IMR-90 (cell line): ENCODE data around the gene PGA4. TPM values are rescaled to one million over a fixed set of nuclear protein-coding genes. Genes with fewer than 3 reads are reported as not detected.

Source experiments
- ATAC-seq: fragments of 200-7000 bp; cut with Tn5 transposase; 2 replicates; pipeline ENCODE4 v1.9.1; 2020; ENCODE audit warnings: low read depth, mild to moderate bottlenecking, moderate library complexity
- BruUV-seq: library from RNA; stranded (reverse); fragments of 400-500 nt; replicated peaks from 2 replicates; lab custom pipeline; 2021; lab: Mats Ljungman, UMichigan
- CTCF ChIA-PET: fragments of 300-600 bp; formaldehyde crosslinking; extraction: SDS; loops from one replicate; lab custom pipeline; 2021; ENCODE audit warnings: antibody characterized with exemption; lab: Yijun Ruan, JAX
- POLR2A ChIA-PET: fragments of 300-600 bp; sonication (Branson Sonifier 250); formaldehyde crosslinking; loops from one replicate; lab custom pipeline; 2022; ENCODE audit warnings: antibody characterized with exemption; ENCODE audit not compliant: unreplicated experiment; lab: Charles Lee
- DNase-seq: peaks from one replicate; pipeline ENCODE4 v3.0.0; 2013
- H2AFZ ChIP-seq: replicated peaks from 2 replicates; pipeline ENCODE3; 2013; ENCODE audit warnings: low read length, mild to moderate bottlenecking; ENCODE audit not compliant: poor library complexity
- H2AK5ac ChIP-seq: 2 replicates; pipeline ENCODE4 v1.6.1; 2013; ENCODE audit warnings: low read depth, low read length, inconsistent platforms
- H2AK9ac ChIP-seq: replicated peaks from 2 replicates; pipeline ENCODE3; 2013; ENCODE audit warnings: mild to moderate bottlenecking, low read depth, low read length, moderate library complexity; ENCODE audit not compliant: poor library complexity
- H2BK120ac ChIP-seq: 2 replicates; pipeline ENCODE4 v1.6.1; 2013; ENCODE audit warnings: low read depth, low read length, inconsistent platforms
- H2BK15ac ChIP-seq: 3 replicates; pipeline ENCODE4 v1.6.1; 2013; ENCODE audit warnings: low read depth, low read length, inconsistent platforms
- H2BK20ac ChIP-seq: 2 replicates; pipeline ENCODE4 v1.6.1; 2013; ENCODE audit warnings: low read depth, mild to moderate bottlenecking, inconsistent platforms, low read length, moderate library complexity
- H2BK5ac ChIP-seq: 2 replicates; pipeline ENCODE4 v1.6.1; 2013; ENCODE audit warnings: mild to moderate bottlenecking, low read depth, low read length, inconsistent platforms; ENCODE audit not compliant: poor library complexity, severe bottlenecking
- H3K14ac ChIP-seq: replicated peaks from 2 replicates; pipeline ENCODE4 v1.6.1; 2013; ENCODE audit warnings: low read depth, low read length, inconsistent platforms
- H3K18ac ChIP-seq: 2 replicates; pipeline ENCODE4 v1.6.1; 2013; ENCODE audit warnings: low read depth, low read length, control low read depth
- H3K23ac ChIP-seq: 2 replicates; pipeline ENCODE4 v1.6.1; 2013; ENCODE audit warnings: low read depth, low read length, inconsistent platforms
- H3K27ac ChIP-seq: 2 replicates; pipeline ENCODE4 v1.5.1; 2013; ENCODE audit warnings: mild to moderate bottlenecking, control low read depth, low read length; ENCODE audit not compliant: insufficient read depth
- H3K27me3 ChIP-seq: 2 replicates; pipeline ENCODE4 v1.6.1; 2013; ENCODE audit warnings: low read length; ENCODE audit not compliant: control insufficient read depth, insufficient read depth
- H3K36me3 ChIP-seq: 2 replicates; pipeline ENCODE4 v1.6.1; 2013; ENCODE audit warnings: low read length, mixed read lengths; ENCODE audit not compliant: control insufficient read depth, insufficient read depth
- H3K4ac ChIP-seq: 2 replicates; pipeline ENCODE4 v1.6.1; 2013; ENCODE audit warnings: low read depth, low read length, inconsistent platforms
- H3K4me1 ChIP-seq: 2 replicates; pipeline ENCODE4 v1.6.1; 2013; ENCODE audit warnings: low read length, mixed read lengths; ENCODE audit not compliant: control insufficient read depth, insufficient read depth
- H3K4me2 ChIP-seq: 2 replicates; pipeline ENCODE4 v1.6.1; 2013; ENCODE audit warnings: low read depth, mild to moderate bottlenecking, control low read depth, low read length, moderate library complexity
- H3K4me3 ChIP-seq: 2 replicates; pipeline ENCODE4 v1.5.1; 2013; ENCODE audit warnings: low read depth, mild to moderate bottlenecking, control low read depth, low read length, moderate library complexity; ENCODE audit not compliant: insufficient read depth
- H3K56ac ChIP-seq: 2 replicates; pipeline ENCODE4 v1.6.1; 2013; ENCODE audit warnings: low read length, inconsistent platforms; ENCODE audit not compliant: insufficient read depth; ENCODE audit errors: extremely low read depth
- H3K79me1 ChIP-seq, 2 experiments: 2 replicates each; pipeline ENCODE4 v1.6.1; 2013; ENCODE audit warnings: low read length in 2 of 2, inconsistent platforms in 1 of 2, low read depth in 1 of 2
- H3K9ac ChIP-seq: 2 replicates; pipeline ENCODE4 v1.6.1; 2013; ENCODE audit warnings: low read depth, low read length, control low read depth
- H3K9me1 ChIP-seq: 2 replicates; pipeline ENCODE4 v1.6.1; 2013; ENCODE audit warnings: low read length, inconsistent platforms; ENCODE audit not compliant: insufficient read depth
- H3K9me3 ChIP-seq: 2 replicates; pipeline ENCODE4 v1.6.1; 2013; ENCODE audit warnings: low read length; ENCODE audit not compliant: control insufficient read depth, insufficient read depth
- H4K20me1 ChIP-seq: 2 replicates; pipeline ENCODE4 v1.6.1; 2013; ENCODE audit warnings: low read length, inconsistent platforms; ENCODE audit not compliant: insufficient read depth
- H4K5ac ChIP-seq: 2 replicates; pipeline ENCODE4 v1.6.1; 2013; ENCODE audit warnings: mild to moderate bottlenecking, low read depth, low read length, control low read depth
- H4K8ac ChIP-seq, 2 experiments: 2 replicates each; pipeline ENCODE4 v1.6.1; 2013; ENCODE audit warnings: low read depth in 2 of 2, low read length in 2 of 2, control low read depth in 1 of 2, inconsistent platforms in 1 of 2
- H4K91ac ChIP-seq: 2 replicates; pipeline ENCODE4 v1.6.1; 2013; ENCODE audit warnings: low read depth, low read length, inconsistent platforms; ENCODE audit not compliant: insufficient read depth
- BHLHE40 ChIP-seq: fragments of 150-350 bp; IDR thresholded peaks from 2 replicates; pipeline ENCODE4 v1.6.1; 2016; ENCODE audit warnings: mild to moderate bottlenecking, low read depth, low read length
- CHD1 ChIP-seq: IDR thresholded peaks from 2 replicates; pipeline ENCODE4 v1.6.1; 2012; ENCODE audit warnings: low read depth, low read length, improper control_type of control experiment
- FOS ChIP-seq: fragments of 150-350 bp; IDR thresholded peaks from 2 replicates; pipeline ENCODE4 v1.6.1; 2016; ENCODE audit warnings: low read depth, low read length
- MAZ ChIP-seq: IDR thresholded peaks from 2 replicates; pipeline ENCODE4 v1.6.1; 2012; ENCODE audit warnings: low read depth, mild to moderate bottlenecking, low read length, improper control_type of control experiment, moderate library complexity, borderline replicate concordance
- MXI1 ChIP-seq: IDR thresholded peaks from 2 replicates; pipeline ENCODE4 v1.6.1; 2012; ENCODE audit warnings: low read depth, mild to moderate bottlenecking, low read length, moderate library complexity, borderline replicate concordance
- POLR2A ChIP-seq: IDR thresholded peaks from 2 replicates; pipeline ENCODE4 v1.6.1; 2012; ENCODE audit warnings: mild to moderate bottlenecking, low read depth, low read length
- RAD21 ChIP-seq: IDR thresholded peaks from 2 replicates; pipeline ENCODE4 v1.6.1; 2012; ENCODE audit warnings: low read length, improper control_type of control experiment
- RFX5 ChIP-seq: IDR thresholded peaks from 2 replicates; pipeline ENCODE4 v1.8.0; 2012; ENCODE audit warnings: low read depth, mild to moderate bottlenecking, low read length, moderate library complexity
- WGBS, 2 experiments: methylation state at CpG; one replicate each; pipeline versions ENCODE4 v1.1.5 to v1.1.7; 2013; ENCODE audit warnings: missing lambda C conversion rate in 2 of 2; ENCODE audit not compliant: insufficient read length in 1 of 2; ENCODE audit errors: extremely low coverage in 2 of 2; 5-methylcytosine and 5-hydroxymethylcytosine counted together
- dilution Hi-C: fragments of 300-500 bp; cut with HindIII; formaldehyde crosslinking; loops from one replicate; pipeline ENCODE4 v1.14.3; 2018; ENCODE audit warnings: low sequenced_read_pairs; ENCODE audit not compliant: unreplicated experiment
- in situ Hi-C: fragments of 300-500 bp; cut with MboI; formaldehyde crosslinking; loops from 3 replicates; pipeline ENCODE4 v1.14.3; 2019; ENCODE audit warnings: low sequenced_read_pairs, inconsistent platforms, mixed read lengths
- intact Hi-C: fragments of 100-400 bp; cut with micrococcal nuclease; formaldehyde crosslinking; loops from 2 replicates; pipeline ENCODE4 v1.10.0; 2022
- polyA plus RNA-seq, 3 experiments: library from polyadenylated mRNA; depleted of rRNA; stranded (reverse); fragments of >200 nt; gene quantifications; 2 replicates each; pipeline ENCODE4 v1.2.3, GENCODE V29; 2012; ENCODE audit warnings: low replicate concordance in 1 of 3
- total RNA-seq: library from RNA; depleted of rRNA; stranded (reverse); fragments of >200 nt; gene quantifications from 2 replicates; pipeline ENCODE4 v1.2.3, GENCODE V29; 2012

The PGA4 gene
- total and polyA plus RNA-seq, 2 of the 4 experiments (the other 2 are of a cell fraction), result not detected

DNA sequence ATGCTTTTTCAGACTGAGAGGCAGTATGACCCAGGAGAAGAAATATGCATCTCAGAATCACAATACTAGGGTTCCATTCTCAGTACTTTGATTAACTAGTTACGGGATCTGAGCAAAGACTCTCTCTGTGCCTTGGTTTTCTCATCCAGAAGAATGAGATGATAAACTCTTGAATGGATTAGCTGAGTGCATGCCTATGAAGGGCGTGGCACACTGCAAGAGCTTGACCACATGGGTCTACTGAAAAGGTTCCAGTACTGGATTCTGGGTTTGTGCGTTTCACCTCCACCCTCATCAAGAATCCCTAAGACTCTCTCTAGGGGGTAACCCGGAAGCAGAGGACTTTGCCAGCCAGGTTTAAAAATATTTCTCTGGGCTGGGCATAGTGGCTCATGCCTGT lies 44.5 kb downstream of the PGA4 start:
- Histone ChIP-seq H2BK20ac (no peak overlapping the region), H3K36me3 (no peaks in the 10 kb centered on the region), H3K23ac (no peak overlapping the region), H3K9me1 (no peaks in the 10 kb centered on the region; the same call in 1 of the 2 replicates), H3K56ac (no peak overlapping the region), H2AFZ (no peak overlapping the region), H3K14ac (no peak overlapping the region), H3K4me2 (no peak overlapping the region), H3K27ac (no peak overlapping the region), H4K20me1 (no peaks in the 10 kb centered on the region), H3K79me1 (no peaks in the 10 kb centered on the region), H3K4me1 (peaks cover 2% of the 10 kb centered on the region), H3K9me3 (no peaks in the 10 kb centered on the region), H3K4me3 (no peak overlapping the region), H3K4ac (no peak overlapping the region), H3K27me3 (no peaks in the 10 kb centered on the region), H3K18ac (no peak overlapping the region), H2AK9ac (no peak overlapping the region), H2BK120ac (no peak overlapping the region), H2AK5ac (no peak overlapping the region), H2BK15ac (no peak overlapping the region), H4K8ac (no peak overlapping the region), H2BK5ac (no peak overlapping the region), H3K9ac (no peak overlapping the region), H4K5ac (no peak overlapping the region), H4K91ac (no peak overlapping the region)
- in situ Hi-C loops, result no loop called here
- ChIA-PET CTCF (interaction anchor here (0.6 kb wide), 1 partner anchor 13 kb away, joined by 3 read pairs; no protein-coding TSS in a partner anchor), POLR2A (no interaction called here)
- ATAC-seq (no peak; the same call in 1 of the 2 replicates), DNase-seq (no peak)
- no CpG with 5 or more reads among the region's 4 CpGs for WGBS, 2 experiments
- TF ChIP-seq RAD21, result no peak
- TF ChIP-seq CHD1, result no peak
- no peak for TF ChIP-seq FOS
- TF ChIP-seq POLR2A, result no peak
- TF ChIP-seq MAZ, result no peak
- TF ChIP-seq MXI1, result no peak
- TF ChIP-seq RFX5, result no peak
- no peak for TF ChIP-seq BHLHE40
- no TSS peak for BruUV-seq
- intact Hi-C loops, result no loop called here
- dilution Hi-C loops, result no loop called here
